DOHH2 (cell line): Measurements from ENCODE around the gene FLYWCH1.

Source experiments
- H3F3A ChIP-seq: fragments of 200-600 bp; sonication (generic), shearing (Covaris generic); 2 replicates; pipeline ENCODE4 v1.6.0; 2016; ENCODE audit warnings: antibody characterized with exemption, mild to moderate bottlenecking; ENCODE audit not compliant: control insufficient read depth, insufficient read depth
- H3K27ac ChIP-seq: fragments of 200-600 bp; sonication (generic); 2 replicates; pipeline ENCODE4 v1.5.1; 2014; ENCODE audit warnings: low read depth, mild to moderate bottlenecking, low read length, moderate library complexity
- H3K27me3 ChIP-seq: fragments of 200-600 bp; sonication (generic); 2 replicates; pipeline ENCODE4 v1.6.1; 2014; ENCODE audit warnings: mild to moderate bottlenecking, low read length, mixed read lengths; ENCODE audit not compliant: control insufficient read depth
- H3K36me3 ChIP-seq: fragments of 200-600 bp; sonication (generic); 2 replicates; pipeline ENCODE4 v1.6.1; 2014; ENCODE audit warnings: mild to moderate bottlenecking, low read length, moderate library complexity, mixed read lengths; ENCODE audit not compliant: control insufficient read depth
- H3K4me1 ChIP-seq: fragments of 200-600 bp; sonication (generic); 2 replicates; pipeline ENCODE4 v1.6.1; 2014; ENCODE audit warnings: mild to moderate bottlenecking, low read length, mixed read lengths; ENCODE audit not compliant: control insufficient read depth
- H3K4me2 ChIP-seq: fragments of 200-600 bp; sonication (generic); 2 replicates; pipeline ENCODE4 v1.6.0; 2014; ENCODE audit warnings: mild to moderate bottlenecking, low read length, moderate library complexity
- H3K4me3 ChIP-seq: fragments of 200-600 bp; sonication (generic); 2 replicates; pipeline ENCODE4 v1.5.1; 2014; ENCODE audit warnings: mild to moderate bottlenecking, low read length, mixed read lengths
- H3K79me2 ChIP-seq: fragments of 200-600 bp; sonication (generic); 2 replicates; pipeline ENCODE4 v1.6.1; 2014; ENCODE audit warnings: mild to moderate bottlenecking, low read length, mixed read lengths; ENCODE audit not compliant: control insufficient read depth
- H3K9me2 ChIP-seq: fragments of 200-600 bp; sonication (generic); replicated peaks from 2 replicates; pipeline ENCODE4 v1.6.1; 2014; ENCODE audit warnings: mild to moderate bottlenecking, low read length, mixed read lengths; ENCODE audit not compliant: control insufficient read depth
- H3K9me3 ChIP-seq: fragments of 200-600 bp; sonication (generic); 2 replicates; pipeline ENCODE4 v1.6.1; 2014; ENCODE audit warnings: antibody characterized with exemption, low read length, mixed read lengths; ENCODE audit not compliant: control insufficient read depth, insufficient read depth
- H4K20me1 ChIP-seq: fragments of 200-600 bp; sonication (generic); 2 replicates; pipeline ENCODE4 v1.6.0; 2014; ENCODE audit warnings: low read depth, mild to moderate bottlenecking, antibody characterized with exemption, low read length, moderate library complexity; ENCODE audit not compliant: control insufficient read depth, insufficient read depth
- EZH2phosphoT487 ChIP-seq: fragments of 200-600 bp; sonication (generic); IDR thresholded peaks from 2 replicates; pipeline ENCODE4 v1.6.1; 2017; ENCODE audit warnings: borderline replicate concordance, mild to moderate bottlenecking, antibody characterized with exemption, low read length, moderate library complexity, mixed read lengths
- TF ChIP-seq, protein P1 (sequence below): fragments of 200-600 bp; sonication (generic); IDR thresholded peaks from one replicate; pipeline ENCODE4 v1.5.1; 2014; ENCODE audit warnings: antibody characterized with exemption, mild to moderate bottlenecking, low read depth, low read length; ENCODE audit not compliant: poor library complexity, severe bottlenecking

The FLYWCH1 gene

DNA sequence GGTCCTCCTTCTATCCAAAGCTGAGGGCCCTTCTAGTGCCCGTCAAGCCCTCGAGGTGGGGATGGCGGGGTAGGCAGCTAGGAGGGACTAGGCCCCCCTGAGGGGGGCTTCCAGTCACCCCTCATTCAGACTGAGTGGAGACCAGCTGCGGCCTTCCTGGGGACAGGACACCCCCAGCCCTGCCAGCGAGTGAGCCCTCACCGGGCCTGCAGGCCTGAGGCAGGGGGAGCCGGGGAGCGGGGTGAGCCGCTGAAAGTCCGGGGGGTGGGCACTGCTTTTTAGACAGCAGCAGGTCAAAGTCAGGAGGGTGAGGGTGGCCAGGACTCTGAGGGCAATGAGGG is 43.7 kb downstream of the FLYWCH1 start:
- Histone ChIP-seq H3F3A (no peaks in the 10 kb centered on the region), H3K27me3 (peaks cover 7% of the 10 kb centered on the region; the same call in 1 of the 2 replicates), H4K20me1 (no peaks in the 10 kb centered on the region), H3K4me2 (no peak overlapping the region), H3K27ac (no peak overlapping the region), H3K79me2 (no peaks in the 10 kb centered on the region), H3K36me3 (no peaks in the 10 kb centered on the region), H3K4me3 (no peak overlapping the region), H3K9me2 (no peaks in the 10 kb centered on the region), H3K9me3 (no peaks in the 10 kb centered on the region), H3K4me1 (peaks cover 31% of the 10 kb centered on the region)
- no peak for TF ChIP-seq EZH2phosphoT487
- TF ChIP-seq, protein P1, sequence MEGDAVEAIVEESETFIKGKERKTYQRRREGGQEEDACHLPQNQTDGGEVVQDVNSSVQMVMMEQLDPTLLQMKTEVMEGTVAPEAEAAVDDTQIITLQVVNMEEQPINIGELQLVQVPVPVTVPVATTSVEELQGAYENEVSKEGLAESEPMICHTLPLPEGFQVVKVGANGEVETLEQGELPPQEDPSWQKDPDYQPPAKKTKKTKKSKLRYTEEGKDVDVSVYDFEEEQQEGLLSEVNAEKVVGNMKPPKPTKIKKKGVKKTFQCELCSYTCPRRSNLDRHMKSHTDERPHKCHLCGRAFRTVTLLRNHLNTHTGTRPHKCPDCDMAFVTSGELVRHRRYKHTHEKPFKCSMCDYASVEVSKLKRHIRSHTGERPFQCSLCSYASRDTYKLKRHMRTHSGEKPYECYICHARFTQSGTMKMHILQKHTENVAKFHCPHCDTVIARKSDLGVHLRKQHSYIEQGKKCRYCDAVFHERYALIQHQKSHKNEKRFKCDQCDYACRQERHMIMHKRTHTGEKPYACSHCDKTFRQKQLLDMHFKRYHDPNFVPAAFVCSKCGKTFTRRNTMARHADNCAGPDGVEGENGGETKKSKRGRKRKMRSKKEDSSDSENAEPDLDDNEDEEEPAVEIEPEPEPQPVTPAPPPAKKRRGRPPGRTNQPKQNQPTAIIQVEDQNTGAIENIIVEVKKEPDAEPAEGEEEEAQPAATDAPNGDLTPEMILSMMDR: no peak

DNA sequence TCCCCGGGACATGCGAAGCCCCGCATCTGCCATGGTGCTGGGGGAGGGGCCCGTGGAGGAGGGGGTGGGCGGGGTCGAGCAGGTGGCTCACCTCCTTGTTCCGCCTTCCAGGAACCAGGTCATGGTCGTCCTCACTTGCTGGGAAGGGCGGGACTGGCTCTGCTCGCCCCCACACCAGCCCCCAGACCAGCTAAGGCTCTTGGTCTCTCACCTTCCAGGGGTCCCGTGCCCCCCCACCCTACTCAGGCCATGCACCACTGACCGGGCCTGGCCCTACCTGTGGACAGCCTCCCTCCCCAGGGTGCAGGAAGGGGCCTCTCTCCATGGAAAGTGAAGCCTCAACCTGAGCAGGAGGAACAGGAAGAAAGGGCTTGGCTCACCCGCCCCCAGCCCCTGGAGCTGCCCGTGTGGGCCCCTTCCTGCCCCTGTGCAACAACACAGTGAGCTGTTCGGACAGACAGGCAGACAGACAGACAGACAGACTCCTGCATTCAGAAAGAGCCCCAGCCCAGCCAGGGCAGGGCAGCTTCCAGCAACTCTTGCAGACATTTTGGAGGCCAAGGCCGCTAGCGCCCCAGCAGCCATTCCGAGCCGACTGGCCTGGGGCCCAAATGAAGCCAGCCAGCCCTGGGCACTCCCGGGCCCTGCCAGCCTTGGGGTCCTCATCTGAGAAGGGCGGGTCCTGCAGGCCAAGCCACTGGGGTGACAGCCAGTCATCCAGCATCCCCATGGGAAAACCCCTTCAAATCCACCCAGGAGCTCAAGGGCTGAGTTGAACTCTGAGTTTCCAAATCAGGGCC is 44.2 kb downstream of the FLYWCH1 start:
- H3K79me2 ChIP-seq: no peaks in the 10 kb centered on the region
- H4K20me1 ChIP-seq: no peaks in the 10 kb centered on the region
- TF ChIP-seq, protein P1: no peak
- H3K4me1 ChIP-seq: peaks cover 36% of the 10 kb centered on the region
- peaks cover 7% of the 10 kb centered on the region; the same call in 1 of the 2 replicates for H3K27me3 ChIP-seq
- no peak overlapping the region for H3K4me2 ChIP-seq
- H3F3A ChIP-seq: 0 out of 2 replicates have a peak, but pooled peaks cover 3% of the 10 kb centered on the region
- no peaks in the 10 kb centered on the region for H3K9me2 ChIP-seq
- H3K27ac ChIP-seq: no peak overlapping the region
- no peak overlapping the region for H3K4me3 ChIP-seq
- no peaks in the 10 kb centered on the region for H3K36me3 ChIP-seq
- H3K9me3 ChIP-seq: no peaks in the 10 kb centered on the region

DNA sequence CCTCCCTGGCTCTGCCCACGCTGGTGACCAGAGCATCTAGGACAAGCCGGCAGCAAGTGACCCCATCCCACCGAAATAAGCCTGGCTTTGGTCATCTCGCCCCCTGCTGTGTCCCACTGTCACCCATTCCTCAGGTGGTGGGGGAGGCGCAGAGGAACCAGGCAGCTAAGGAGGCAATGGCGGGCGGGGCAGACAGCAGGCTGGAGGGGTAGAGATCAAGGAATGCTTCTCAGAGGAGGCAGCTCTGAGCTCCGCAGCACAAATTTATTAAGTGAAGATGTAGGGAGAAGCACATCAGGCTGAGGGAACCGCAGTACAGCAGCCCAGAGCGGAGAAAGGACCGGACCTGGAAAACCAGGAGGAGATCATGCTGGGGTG is 44.8 kb downstream of the FLYWCH1 start:
- Histone ChIP-seq H4K20me1 (no peaks in the 10 kb centered on the region), H3K36me3 (no peaks in the 10 kb centered on the region)

More for the DNA sequence above, 44.8 kb downstream of the FLYWCH1 start:
- peaks cover 42% of the 10 kb centered on the region for H3K4me1 ChIP-seq
- H3K4me3 ChIP-seq: no peak overlapping the region
- H3F3A ChIP-seq: 0 out of 2 replicates have a peak, but pooled peaks cover 3% of the 10 kb centered on the region
- peaks cover 7% of the 10 kb centered on the region; the same call in 1 of the 2 replicates for H3K27me3 ChIP-seq
- no peaks in the 10 kb centered on the region for H3K9me2 ChIP-seq
- no peaks in the 10 kb centered on the region for H3K9me3 ChIP-seq
- H3K79me2 ChIP-seq: no peaks in the 10 kb centered on the region
- H3K4me2 ChIP-seq: no peak overlapping the region
- H3K27ac ChIP-seq: no peak overlapping the region
- TF ChIP-seq, protein P1: no peak
- TF ChIP-seq EZH2phosphoT487: no peak
